Colonic mucosa (tissue), 4 donors: Measurements from ENCODE around the gene THRB. TPM values are rescaled to one million over a fixed set of nuclear protein-coding genes. Genes with fewer than 3 reads are reported as not detected.

Experiments used
- DNase-seq: peaks from one replicate; pipeline ENCODE4 v3.0.0-alpha.2; 2020
- H3K27ac ChIP-seq: fragments of 200-600 bp; one replicate; pipeline ENCODE4 v1.8.0; 2021
- H3K27me3 ChIP-seq: fragments of 200-600 bp; one replicate; pipeline ENCODE4 v1.8.0; 2021
- H3K36me3 ChIP-seq: fragments of 200-600 bp; one replicate; pipeline ENCODE4 v1.8.0; 2021
- H3K4me1 ChIP-seq: fragments of 200-600 bp; one replicate; pipeline ENCODE4 v1.8.0; 2021; ENCODE audit warnings: mild to moderate bottlenecking
- H3K4me3 ChIP-seq: fragments of 200-600 bp; one replicate; pipeline ENCODE4 v1.8.0; 2021
- H3K9ac ChIP-seq, 2 donors: one replicate each; pipeline ENCODE4 v1.7.0; 2013; ENCODE audit warnings: control low read depth in 2 of 2, low read depth in 2 of 2, low read length in 2 of 2
- H3K9me3 ChIP-seq: fragments of 200-600 bp; one replicate; pipeline ENCODE4 v1.8.0; 2021
- CTCF ChIP-seq: fragments of 200-600 bp; IDR thresholded peaks from one replicate; pipeline ENCODE4 v1.8.0; 2022; ENCODE audit warnings: antibody characterized with exemption, mild to moderate bottlenecking
- intact Hi-C: fragments of 100-400 bp; cut with DNase I; formaldehyde crosslinking; loops from one replicate; pipeline ENCODE4 v1.14.1; 2022
- total RNA-seq, 2 donors: library from RNA; stranded (reverse); fragmentation: NEBNext Ultra II Directional in 1 of 2; extraction: Animal tissue kit (Norgen Biotek cat#: 25700) in 1 of 2; gene quantifications; one replicate each; pipeline ENCODE4 v1.2.1, GENCODE V29; 2021
- donor health status: healthy.
- donor health status: DM: no; HTN: no; CAD: no.
- donor health status: DM: no; HTN: no; CAD: no.

THRB gene
- total RNA-seq, 2 donors from 2014 or later, result 23.3 to 27.6 TPM

DNA sequence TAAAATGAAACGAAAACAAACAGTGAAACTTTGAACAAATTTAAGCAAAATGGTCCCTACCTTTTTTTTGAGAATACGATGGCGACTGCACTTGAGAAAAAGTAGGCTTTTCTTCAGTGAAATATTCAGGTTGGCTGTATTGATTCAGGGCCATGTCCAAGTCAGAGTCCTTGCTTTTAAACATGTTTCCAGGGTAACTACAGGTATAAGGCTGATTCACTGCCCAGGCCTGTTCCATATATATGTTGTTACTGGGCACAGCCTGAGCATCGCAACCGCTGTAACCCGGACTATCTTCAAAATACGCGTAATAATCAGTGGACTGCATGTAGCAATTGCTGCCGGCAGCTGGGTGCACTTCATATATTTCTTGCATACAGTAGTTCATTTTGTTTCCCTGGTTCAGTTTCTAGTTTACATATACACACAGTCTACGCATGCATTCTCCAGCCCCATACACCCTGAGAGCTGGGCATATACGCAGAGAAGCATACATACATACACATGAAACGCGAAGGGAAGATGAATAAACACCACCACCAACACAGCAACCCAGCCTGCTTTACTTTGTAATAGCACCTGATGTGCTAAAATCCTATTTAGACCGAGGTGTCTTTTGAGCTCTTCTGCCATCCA is 329.6 kb downstream of the THRB start:
- no peak overlapping the region for H3K9ac ChIP-seq
- H3K4me1 ChIP-seq, result no peaks in the 10 kb centered on the region
- H3K36me3 ChIP-seq, result no peaks in the 10 kb centered on the region
- DNase-seq, result no peak
- H3K27ac ChIP-seq, result no peak overlapping the region
- intact Hi-C loops, result no loop called here
- H3K4me3 ChIP-seq, result no peak overlapping the region
- no peak for TF ChIP-seq CTCF
- no peaks in the 10 kb centered on the region for H3K9me3 ChIP-seq
- H3K27me3 ChIP-seq, result no peaks in the 10 kb centered on the region

GRCh38 chr3:24162929-24163328 is 331.7 kb downstream of the THRB start:
- Histone ChIP-seq H3K4me1 (no peaks in the 10 kb centered on the region), H3K36me3 (no peaks in the 10 kb centered on the region), H3K9ac (no peak overlapping the region), H3K27ac (no peak overlapping the region), H3K4me3 (no peak overlapping the region), H3K9me3 (no peaks in the 10 kb centered on the region), H3K27me3 (no peaks in the 10 kb centered on the region)
- no peak for TF ChIP-seq CTCF
- intact Hi-C loops, result no loop called here
- no peak for DNase-seq

DNA sequence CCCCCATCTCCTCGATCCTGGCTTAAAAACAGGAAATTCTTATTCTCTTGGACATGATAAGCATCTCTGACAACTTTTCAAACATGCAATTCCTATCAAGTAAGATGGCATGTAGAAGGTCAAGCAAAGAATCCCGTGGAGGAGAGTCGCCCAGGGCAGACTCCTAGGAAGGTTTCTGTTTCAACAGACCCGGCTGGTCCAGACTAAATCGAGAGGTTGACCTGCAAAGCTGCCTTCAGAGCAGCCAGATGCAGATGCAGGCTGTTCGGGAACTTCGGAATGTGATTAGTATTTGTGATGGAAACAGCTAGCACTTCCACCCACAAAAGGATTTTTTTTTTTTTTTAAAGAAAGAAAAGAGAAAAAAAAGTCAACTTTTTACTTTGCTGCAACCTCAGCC is 332.8 kb downstream of the THRB start:
- Histone ChIP-seq H3K4me3 (no peak overlapping the region), H3K27ac (no peak overlapping the region), H3K4me1 (no peaks in the 10 kb centered on the region), H3K9ac (no peak overlapping the region), H3K27me3 (no peaks in the 10 kb centered on the region), H3K36me3 (no peaks in the 10 kb centered on the region), H3K9me3 (no peaks in the 10 kb centered on the region)
- no peak for TF ChIP-seq CTCF
- no peak for DNase-seq
- intact Hi-C loops, result no loop called here

DNA sequence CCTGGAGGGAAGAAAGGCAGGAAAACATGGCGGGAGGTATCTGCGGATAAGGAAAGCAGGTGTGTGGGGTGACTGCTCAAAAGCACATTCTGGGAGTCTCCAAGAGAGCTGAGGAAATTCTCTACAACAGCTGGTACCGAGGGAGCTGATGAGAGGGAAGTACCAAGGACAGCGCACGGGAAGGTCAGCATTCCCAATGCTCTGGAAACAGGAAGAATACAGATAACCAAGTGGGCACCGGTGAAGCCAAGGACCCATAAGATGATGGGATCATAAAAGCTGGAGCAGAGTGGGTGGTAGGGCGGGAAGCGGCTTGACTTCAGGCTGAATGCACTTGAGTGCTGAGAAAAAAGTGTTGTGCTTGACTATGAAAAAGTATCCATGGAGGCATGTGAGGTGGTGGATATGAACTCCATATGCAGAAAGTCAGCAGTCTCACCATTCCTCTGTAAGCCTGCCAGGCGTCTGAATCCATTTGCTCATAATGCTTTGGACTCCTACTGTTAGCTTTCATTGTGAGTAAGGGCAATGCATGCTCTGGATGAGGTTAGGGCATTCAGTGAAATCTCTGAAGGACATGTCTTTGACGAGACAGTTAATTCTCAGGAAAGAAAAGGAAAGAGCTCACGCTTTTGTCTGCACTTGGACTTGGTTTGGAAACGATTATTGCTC is 334.1 kb downstream of the THRB start:
- Histone ChIP-seq H3K4me3 (no peak overlapping the region), H3K27ac (no peak overlapping the region), H3K36me3 (no peaks in the 10 kb centered on the region), H3K9ac (no peak overlapping the region), H3K4me1 (no peaks in the 10 kb centered on the region), H3K27me3 (no peaks in the 10 kb centered on the region), H3K9me3 (no peaks in the 10 kb centered on the region)
- no peak for TF ChIP-seq CTCF
- DNase-seq, result no peak
- intact Hi-C loops, result no loop called here

DNA sequence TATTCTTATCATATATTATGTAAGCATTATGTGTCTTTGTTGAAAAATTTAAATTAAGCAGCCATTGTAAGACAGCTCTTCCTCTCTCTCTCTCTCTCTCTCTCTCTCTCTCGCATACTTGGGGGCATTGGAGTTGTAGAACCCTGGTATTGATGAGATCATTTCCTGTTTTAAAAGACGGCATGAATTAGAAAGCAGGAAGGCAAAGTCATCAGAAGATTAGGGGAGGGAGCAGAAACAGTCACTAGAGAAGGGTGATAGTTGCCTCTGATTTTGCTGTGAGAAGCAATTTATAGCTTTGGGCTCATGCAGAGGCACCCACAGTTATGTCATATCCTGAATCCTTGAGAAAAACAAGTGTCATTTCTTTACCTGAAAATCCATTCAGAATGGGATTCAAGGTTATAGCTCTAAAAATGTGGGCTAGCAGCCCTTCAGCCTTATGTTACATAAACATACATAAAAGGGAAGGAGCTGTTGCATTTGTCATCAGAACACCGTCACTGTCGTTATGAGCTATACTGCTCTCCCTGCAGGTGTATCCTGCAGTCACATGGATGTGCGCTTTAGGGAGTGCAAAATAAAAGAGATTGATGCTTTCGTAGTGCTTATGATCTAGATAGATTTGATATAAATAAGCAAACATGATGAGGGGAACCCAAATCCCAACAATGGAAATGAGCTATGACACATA is 335.7 kb downstream of the THRB start:
- intact Hi-C loops, result no loop called here

More for the DNA sequence above, 335.7 kb downstream of the THRB start:
- H3K27me3 ChIP-seq, result no peaks in the 10 kb centered on the region
- H3K27ac ChIP-seq, result no peak overlapping the region
- no peak for DNase-seq
- H3K4me3 ChIP-seq, result no peak overlapping the region
- H3K9me3 ChIP-seq, result no peaks in the 10 kb centered on the region
- H3K9ac ChIP-seq, result no peak overlapping the region
- no peaks in the 10 kb centered on the region for H3K4me1 ChIP-seq
- H3K36me3 ChIP-seq, result no peaks in the 10 kb centered on the region
- no peak for TF ChIP-seq CTCF
